HepG2 (cell line): ENCODE measurements around the gene PSMD2. TPM values are rescaled to one million over a fixed set of nuclear protein-coding genes. Genes with fewer than 3 reads are reported as not detected.
A peak's percentile ranks its signal among the peaks of the same experiment; 100 is the strongest.

Experiments
- AKAP8 ChIP-seq: sonication (generic); formaldehyde crosslinking; IDR thresholded peaks from 2 replicates; pipeline ENCODE4 v1.5.1; 2020; ENCODE audit warnings: mild to moderate bottlenecking, missing genetic modification reagents
- DMAP1 ChIP-seq: IDR thresholded peaks from 2 replicates; pipeline ENCODE4 v1.6.1; 2016
- EHMT2 ChIP-seq: fragments of 200-600 bp; sonication (generic); IDR thresholded peaks from 2 replicates; pipeline ENCODE4 v1.7.0; 2017; ENCODE audit warnings: antibody characterized with exemption, low read depth, low read length, borderline replicate concordance
- HIVEP1 ChIP-seq: sonication (generic); formaldehyde crosslinking; IDR thresholded peaks from 2 replicates; pipeline ENCODE4 v1.4.0; 2020; ENCODE audit warnings: mild to moderate bottlenecking, missing genetic modification reagents
- KMT2A ChIP-seq: sonication (generic); formaldehyde crosslinking; IDR thresholded peaks from 2 replicates; pipeline ENCODE4 v1.4.0; 2020; ENCODE audit warnings: missing genetic modification reagents
- SPEN ChIP-seq: sonication (generic); formaldehyde crosslinking; IDR thresholded peaks from 2 replicates; pipeline ENCODE4 v1.5.1; 2020; ENCODE audit warnings: low read depth, mild to moderate bottlenecking, missing genetic modification reagents
- U2AF2 ChIP-seq: fragments of 200-400 bp; formaldehyde crosslinking; IDR thresholded peaks from 2 replicates; pipeline ENCODE4 v1.6.1; 2017; ENCODE audit warnings: low read depth, mild to moderate bottlenecking, low read length
- ZNF101 ChIP-seq: sonication (generic); formaldehyde crosslinking; IDR thresholded peaks from 2 replicates; pipeline ENCODE4 v1.4.0; 2020; ENCODE audit warnings: mild to moderate bottlenecking, low read depth, missing genetic modification reagents, borderline replicate concordance
- ZNF572 ChIP-seq: sonication (generic); formaldehyde crosslinking; IDR thresholded peaks from 2 replicates; pipeline ENCODE4 v1.5.1; 2020; ENCODE audit warnings: mild to moderate bottlenecking, missing genetic modification reagents
- ZNF850 ChIP-seq: sonication (generic); formaldehyde crosslinking; conservative IDR thresholded peaks from 2 replicates; pipeline ENCODE4 v1.9.0; 2021; ENCODE audit warnings: mild to moderate bottlenecking, missing genetic modification reagents
- polyA plus RNA-seq, 8 experiments: library from polyadenylated mRNA; depleted of rRNA in 3 of 8; stranded (reverse) in 7 of 8; unstranded in 1 of 8; fragments of >200 nt; fragmentation: Illumina TruSeq in 4 of 8; extraction: Trizol in 4 of 8; gene quantifications; 2 replicates each; pipeline versions ENCODE4 v1.2.1 to v1.2.3, GENCODE V29; 2011 to 2016; ENCODE audit warnings: low read depth in 4 of 8, missing spikeins in 1 of 8, mixed read lengths in 1 of 8; ENCODE audit not compliant: insufficient read depth in 1 of 8
- total RNA-seq, 5 experiments: library from RNA; depleted of rRNA; stranded (reverse); fragments of >200 nt; fragmentation: Illumina TruSeq; extraction: Trizol; gene quantifications; 2 replicates each; pipeline ENCODE4 v1.2.3, GENCODE V29; 2016; ENCODE audit warnings: low read depth in 1 of 5
- TF ChIP-seq, protein P1 (sequence below): IDR thresholded peaks from 2 replicates; pipeline ENCODE4 v1.6.1; 2016; ENCODE audit warnings: low read depth
- TF ChIP-seq, protein P2 (sequence below): sonication (generic); formaldehyde crosslinking; IDR thresholded peaks from 2 replicates; pipeline ENCODE4 v1.5.1; 2020; ENCODE audit warnings: mild to moderate bottlenecking, missing genetic modification reagents, moderate library complexity
- TF ChIP-seq, protein P3 (sequence below): sonication (generic); formaldehyde crosslinking; conservative IDR thresholded peaks from 2 replicates; pipeline ENCODE4 v1.4.0; 2020; ENCODE audit warnings: mild to moderate bottlenecking, missing genetic modification reagents, moderate library complexity
- TF ChIP-seq, protein P4 (sequence below): sonication (generic); formaldehyde crosslinking; IDR thresholded peaks from 2 replicates; pipeline ENCODE4 v1.4.0; 2020; ENCODE audit warnings: mild to moderate bottlenecking, missing genetic modification reagents

Gene PSMD2
- total and polyA plus RNA-seq, 2 of the 13 experiments (the other 11 are each of a cell fraction or from before 2014, with no cell fraction given), result 125 to 200 TPM

DNA sequence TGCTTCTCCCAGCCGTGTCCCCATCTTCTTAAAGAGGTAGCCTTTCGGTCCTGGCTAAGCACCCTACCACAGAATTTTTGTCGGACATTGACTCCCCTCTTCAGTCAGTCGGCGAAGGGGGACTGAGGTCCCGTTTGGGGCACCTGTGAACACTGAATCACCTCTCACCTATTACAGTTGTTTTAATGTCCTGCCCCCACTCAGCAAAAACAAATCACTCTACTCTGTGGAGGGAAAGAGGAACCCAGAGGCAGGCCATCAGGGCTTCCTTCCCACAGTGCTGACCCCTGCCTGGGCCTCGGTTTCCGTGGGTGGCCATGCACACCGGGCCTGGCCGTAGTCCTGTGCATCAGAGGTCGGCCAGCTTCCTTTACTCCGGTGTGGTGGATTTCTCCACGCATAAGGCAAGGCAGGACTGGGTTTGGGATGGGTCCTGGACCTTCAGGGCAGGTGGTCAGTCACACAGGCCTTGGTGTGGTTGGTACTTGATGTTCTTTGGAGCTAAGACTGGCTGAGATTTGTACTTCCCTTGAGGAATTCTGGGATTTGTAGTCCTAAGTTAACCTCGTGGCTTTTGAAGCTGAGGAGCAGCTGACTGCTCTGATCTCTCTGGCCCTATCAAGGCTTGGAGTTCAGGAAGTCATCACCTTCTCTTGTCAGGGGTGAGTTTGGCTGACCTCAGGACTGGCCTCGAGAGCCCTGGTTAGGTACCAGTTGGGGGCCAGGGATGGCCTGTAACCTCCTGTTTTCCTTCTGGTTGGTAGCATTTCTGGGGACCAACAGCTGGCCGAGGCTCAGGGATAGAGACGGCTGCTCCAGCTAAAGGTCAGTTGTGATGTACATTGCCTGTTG lies 37.7 kb downstream of the PSMD2 start (continued):
- TF ChIP-seq, protein P1, sequence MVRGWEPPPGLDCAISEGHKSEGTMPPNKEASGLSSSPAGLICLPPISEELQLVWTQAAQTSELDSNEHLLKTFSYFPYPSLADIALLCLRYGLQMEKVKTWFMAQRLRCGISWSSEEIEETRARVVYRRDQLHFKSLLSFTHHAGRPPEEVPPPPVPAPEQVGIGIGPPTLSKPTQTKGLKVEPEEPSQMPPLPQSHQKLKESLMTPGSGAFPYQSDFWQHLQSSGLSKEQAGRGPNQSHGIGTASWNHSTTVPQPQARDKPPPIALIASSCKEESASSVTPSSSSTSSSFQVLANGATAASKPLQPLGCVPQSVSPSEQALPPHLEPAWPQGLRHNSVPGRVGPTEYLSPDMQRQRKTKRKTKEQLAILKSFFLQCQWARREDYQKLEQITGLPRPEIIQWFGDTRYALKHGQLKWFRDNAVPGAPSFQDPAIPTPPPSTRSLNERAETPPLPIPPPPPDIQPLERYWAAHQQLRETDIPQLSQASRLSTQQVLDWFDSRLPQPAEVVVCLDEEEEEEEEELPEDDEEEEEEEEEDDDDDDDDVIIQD (CRISPR knock-in tag), result no peak
- TF ChIP-seq DMAP1 (CRISPR knock-in tag) (0 out of 2 replicates have a peak, but pooled peaks have one; percentile 49), SPEN (CRISPR knock-in tag) (0 out of 2 replicates have a peak, but pooled peaks have one; percentile 7), HIVEP1 (CRISPR knock-in tag) (no peak), ZNF572 (no peak), ZNF101 (no peak), AKAP8 (CRISPR knock-in tag) (no peak), KMT2A (no peak), U2AF2 (no peak), EHMT2 (no peak), ZNF850 (0 out of 2 replicates have a peak, but pooled peaks have one; percentile 67)
- TF ChIP-seq, protein P2, sequence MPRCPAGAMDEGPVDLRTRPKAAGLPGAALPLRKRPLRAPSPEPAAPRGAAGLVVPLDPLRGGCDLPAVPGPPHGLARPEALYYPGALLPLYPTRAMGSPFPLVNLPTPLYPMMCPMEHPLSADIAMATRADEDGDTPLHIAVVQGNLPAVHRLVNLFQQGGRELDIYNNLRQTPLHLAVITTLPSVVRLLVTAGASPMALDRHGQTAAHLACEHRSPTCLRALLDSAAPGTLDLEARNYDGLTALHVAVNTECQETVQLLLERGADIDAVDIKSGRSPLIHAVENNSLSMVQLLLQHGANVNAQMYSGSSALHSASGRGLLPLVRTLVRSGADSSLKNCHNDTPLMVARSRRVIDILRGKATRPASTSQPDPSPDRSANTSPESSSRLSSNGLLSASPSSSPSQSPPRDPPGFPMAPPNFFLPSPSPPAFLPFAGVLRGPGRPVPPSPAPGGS (CRISPR knock-in tag), result no peak
- TF ChIP-seq, protein P3, sequence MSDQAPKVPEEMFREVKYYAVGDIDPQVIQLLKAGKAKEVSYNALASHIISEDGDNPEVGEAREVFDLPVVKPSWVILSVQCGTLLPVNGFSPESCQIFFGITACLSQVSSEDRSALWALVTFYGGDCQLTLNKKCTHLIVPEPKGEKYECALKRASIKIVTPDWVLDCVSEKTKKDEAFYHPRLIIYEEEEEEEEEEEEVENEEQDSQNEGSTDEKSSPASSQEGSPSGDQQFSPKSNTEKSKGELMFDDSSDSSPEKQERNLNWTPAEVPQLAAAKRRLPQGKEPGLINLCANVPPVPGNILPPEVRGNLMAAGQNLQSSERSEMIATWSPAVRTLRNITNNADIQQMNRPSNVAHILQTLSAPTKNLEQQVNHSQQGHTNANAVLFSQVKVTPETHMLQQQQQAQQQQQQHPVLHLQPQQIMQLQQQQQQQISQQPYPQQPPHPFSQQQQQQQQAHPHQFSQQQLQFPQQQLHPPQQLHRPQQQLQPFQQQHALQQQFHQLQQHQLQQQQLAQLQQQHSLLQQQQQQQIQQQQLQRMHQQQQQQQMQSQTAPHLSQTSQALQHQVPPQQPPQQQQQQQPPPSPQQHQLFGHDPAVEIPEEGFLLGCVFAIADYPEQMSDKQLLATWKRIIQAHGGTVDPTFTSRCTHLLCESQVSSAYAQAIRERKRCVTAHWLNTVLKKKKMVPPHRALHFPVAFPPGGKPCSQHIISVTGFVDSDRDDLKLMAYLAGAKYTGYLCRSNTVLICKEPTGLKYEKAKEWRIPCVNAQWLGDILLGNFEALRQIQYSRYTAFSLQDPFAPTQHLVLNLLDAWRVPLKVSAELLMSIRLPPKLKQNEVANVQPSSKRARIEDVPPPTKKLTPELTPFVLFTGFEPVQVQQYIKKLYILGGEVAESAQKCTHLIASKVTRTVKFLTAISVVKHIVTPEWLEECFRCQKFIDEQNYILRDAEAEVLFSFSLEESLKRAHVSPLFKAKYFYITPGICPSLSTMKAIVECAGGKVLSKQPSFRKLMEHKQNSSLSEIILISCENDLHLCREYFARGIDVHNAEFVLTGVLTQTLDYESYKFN, result no peak
- TF ChIP-seq, protein P4, sequence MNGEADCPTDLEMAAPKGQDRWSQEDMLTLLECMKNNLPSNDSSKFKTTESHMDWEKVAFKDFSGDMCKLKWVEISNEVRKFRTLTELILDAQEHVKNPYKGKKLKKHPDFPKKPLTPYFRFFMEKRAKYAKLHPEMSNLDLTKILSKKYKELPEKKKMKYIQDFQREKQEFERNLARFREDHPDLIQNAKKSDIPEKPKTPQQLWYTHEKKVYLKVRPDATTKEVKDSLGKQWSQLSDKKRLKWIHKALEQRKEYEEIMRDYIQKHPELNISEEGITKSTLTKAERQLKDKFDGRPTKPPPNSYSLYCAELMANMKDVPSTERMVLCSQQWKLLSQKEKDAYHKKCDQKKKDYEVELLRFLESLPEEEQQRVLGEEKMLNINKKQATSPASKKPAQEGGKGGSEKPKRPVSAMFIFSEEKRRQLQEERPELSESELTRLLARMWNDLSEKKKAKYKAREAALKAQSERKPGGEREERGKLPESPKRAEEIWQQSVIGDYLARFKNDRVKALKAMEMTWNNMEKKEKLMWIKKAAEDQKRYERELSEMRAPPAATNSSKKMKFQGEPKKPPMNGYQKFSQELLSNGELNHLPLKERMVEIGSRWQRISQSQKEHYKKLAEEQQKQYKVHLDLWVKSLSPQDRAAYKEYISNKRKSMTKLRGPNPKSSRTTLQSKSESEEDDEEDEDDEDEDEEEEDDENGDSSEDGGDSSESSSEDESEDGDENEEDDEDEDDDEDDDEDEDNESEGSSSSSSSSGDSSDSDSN (CRISPR knock-in tag), result peak; percentile 29; the same call in 1 of the 2 replicates
